HG02571 (cell line): ENCODE measurements around the gene MRPL33.

Experiments used
- ATAC-seq: cut with Tn5 transposase; IDR thresholded peaks from one replicate; pipeline ENCODE4 v1.9.1; 2021; ENCODE audit warnings: mild to moderate bottlenecking, moderate library complexity; ENCODE audit not compliant: unreplicated experiment

The MRPL33 gene

DNA sequence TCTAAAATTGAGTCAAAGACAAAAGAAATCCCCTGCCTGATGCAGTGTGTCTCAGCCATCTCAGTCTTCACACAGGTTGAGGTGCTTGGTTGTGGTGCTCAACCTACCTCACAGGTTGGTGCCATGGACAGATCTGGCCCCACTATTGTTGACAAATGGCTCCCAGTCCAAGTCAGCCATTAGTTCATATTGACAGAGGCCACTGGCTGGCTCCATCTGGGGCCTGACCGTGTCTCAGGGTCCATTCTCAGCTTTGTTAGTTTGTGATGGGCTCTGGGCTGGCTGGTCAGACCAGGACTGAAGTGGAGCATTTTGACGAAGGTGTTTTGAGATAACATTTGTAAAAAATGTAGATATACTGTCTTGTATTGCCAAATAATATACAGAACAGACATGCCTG, 36.9 kb downstream of the MRPL33 start:
- no peak for ATAC-seq

- ATAC-seq: no peak
Observed at GRCh38 chr2:27808984-27809383, 37.5 kb downstream of the MRPL33 start.

DNA sequence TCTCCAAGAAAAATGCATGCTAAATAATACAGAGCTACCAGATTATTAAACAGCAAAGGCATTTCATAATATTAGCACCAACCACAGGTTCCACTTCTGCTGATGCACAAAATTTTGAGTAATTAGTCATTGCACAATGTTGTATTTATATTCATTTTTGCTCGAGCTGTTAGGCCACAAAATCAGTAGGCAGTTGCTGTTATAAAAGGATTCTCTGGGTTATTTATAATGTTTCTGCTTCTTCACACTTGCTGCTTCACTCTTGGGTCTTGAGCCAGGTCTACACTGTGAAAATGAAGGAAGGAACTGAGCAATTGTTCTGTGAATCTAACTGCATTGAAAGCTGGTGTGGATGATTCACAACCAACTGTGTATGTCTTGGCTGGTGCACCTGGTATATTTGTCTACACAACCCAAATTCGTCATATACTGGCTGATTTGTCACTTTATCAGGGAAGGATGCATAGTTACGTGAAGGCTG, 38.3 kb downstream of the MRPL33 start:
- ATAC-seq: no peak

DNA sequence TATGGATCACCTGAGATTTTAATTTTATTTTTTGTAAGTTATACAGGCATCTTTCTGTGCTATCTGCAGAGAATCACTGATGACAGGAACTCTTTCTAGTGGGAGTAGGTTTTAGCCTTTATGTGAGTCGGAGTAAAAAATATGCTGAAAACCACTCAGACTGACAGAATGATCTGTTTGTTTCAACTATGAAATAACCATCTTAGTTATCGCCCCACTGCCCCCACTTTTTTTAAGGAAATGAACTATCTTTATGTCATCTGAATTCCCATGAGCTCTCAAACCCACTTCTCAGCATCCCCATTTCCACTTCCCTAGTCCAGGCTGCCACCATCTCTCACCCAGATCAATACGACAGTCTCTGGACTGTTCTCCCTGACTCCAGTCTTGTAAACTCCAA, 38.9 kb downstream of the MRPL33 start:
- ATAC-seq: no peak

DNA sequence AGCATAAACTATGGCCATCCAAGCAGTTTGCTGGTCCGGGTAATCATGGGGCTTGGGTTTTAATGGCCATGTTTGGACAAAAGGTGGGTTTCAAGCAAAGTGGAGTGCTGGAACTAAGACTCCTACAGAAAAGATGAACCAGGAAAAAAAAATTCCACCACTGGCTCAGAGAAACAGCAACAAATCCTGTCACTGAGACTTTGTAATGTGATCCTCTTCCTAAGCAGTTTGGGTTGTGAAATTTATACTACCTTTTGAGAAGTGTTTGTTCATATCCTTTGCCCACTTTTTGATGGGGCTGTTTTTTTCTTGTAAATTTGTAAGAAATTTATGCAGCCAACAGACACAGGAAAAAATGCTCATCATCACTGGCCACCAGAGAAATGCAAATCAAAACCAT, 40.2 kb downstream of the MRPL33 start:
- ATAC-seq: no peak

- no peak for ATAC-seq
Observed at GRCh38 chr2:27814758-27815157, 43.2 kb downstream of the MRPL33 start.

DNA sequence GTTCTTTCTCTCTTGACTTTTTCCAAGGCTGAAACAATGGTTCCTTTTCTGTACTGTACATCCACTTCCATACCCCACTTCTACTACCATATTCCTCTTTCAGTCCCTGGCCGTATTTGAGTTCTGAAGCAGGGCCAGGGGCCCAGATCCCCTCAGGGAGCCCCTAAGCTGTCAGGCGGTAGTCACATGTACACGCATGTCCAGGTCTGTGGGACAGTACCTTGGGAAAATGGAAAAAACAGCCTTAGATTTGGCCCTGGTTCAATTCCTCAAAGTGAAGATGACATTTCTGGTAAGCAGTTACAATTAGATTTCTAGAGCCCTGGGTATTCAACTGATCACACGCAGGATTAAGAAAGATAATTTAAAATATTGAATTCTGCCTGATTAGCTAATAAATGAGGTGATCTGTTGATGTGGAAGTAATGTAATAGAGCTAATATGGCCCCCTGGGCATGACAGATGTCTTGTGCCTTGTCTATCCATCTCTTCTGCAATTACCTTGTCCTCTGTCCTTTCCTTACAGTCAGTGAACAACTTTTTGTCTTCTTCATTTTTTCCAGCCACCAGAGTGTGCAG, 44.4 kb downstream of the MRPL33 start:
- no peak for ATAC-seq

GRCh38 chr2:27822049-27822448, 50.5 kb downstream of the MRPL33 start:
- no peak for ATAC-seq

DNA sequence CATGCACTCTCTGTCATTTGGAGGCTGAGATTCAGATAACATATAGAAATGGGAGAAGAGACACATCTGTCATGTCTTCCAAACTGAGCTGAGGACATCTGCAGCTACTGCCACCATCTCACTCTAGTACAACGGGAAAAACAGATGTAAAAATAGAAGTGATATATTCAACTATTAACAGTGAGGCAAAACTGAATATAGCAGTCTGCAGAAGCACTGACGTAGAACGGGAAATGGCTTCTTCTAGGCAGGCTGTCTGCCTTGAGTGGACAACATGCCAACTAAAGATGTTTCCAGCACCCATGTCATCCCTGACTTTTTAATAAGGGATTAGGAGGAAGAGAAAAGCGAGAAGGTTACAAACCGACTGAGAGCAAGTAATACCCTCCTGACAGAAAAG, 51.6 kb downstream of the MRPL33 start:
- no peak for ATAC-seq

GRCh38 chr2:27823569-27823968, 52.0 kb downstream of the MRPL33 start:
- no peak for ATAC-seq

- no peak for ATAC-seq
Observed at GRCh38 chr2:27824401-27824800, 52.9 kb downstream of the MRPL33 start.

- ATAC-seq: no peak
Observed at GRCh38 chr2:27828305-27828704, 56.8 kb downstream of the MRPL33 start.
